ENCODE measurements around the gene SKAP2. TPM values are rescaled to one million over a fixed set of nuclear protein-coding genes. Genes with fewer than 3 reads are reported as not detected.

SKAP2 gene
- total RNA-seq, 1 donor from 2014 or later, result 4.8 TPM

GRCh38 chr7:26630941-26631580 is 233.3 kb downstream of the SKAP2 start:
- H3K27ac Mint-ChIP-seq (ENCODE audit: unreplicated experiment), result no peak overlapping the region
- peaks cover 2% of the 10 kb centered on the region for H3K9me3 Mint-ChIP-seq (ENCODE audit: low read depth)
- no peak for TF ChIP-seq CTCF (IDR thresholded peaks at IDR 0.05)
- peaks cover 16% of the 10 kb centered on the region for H3K27me3 Mint-ChIP-seq (ENCODE audit: low read depth)
- no peak for DNase-seq (ENCODE audit: low spot score)
- no peaks in the 10 kb centered on the region for H3K36me3 Mint-ChIP-seq (ENCODE audit: low read depth)
- H3K4me3 Mint-ChIP-seq (ENCODE audit: unreplicated experiment), result no peak overlapping the region
- H3K4me1 Mint-ChIP-seq (ENCODE audit: low read depth), result no peaks in the 10 kb centered on the region

- Mint-ChIP-seq H3K27me3 (ENCODE audit: low read depth) (peaks cover 16% of the 10 kb centered on the region), H3K27ac (ENCODE audit: unreplicated experiment) (no peak overlapping the region), H3K4me1 (ENCODE audit: low read depth) (no peaks in the 10 kb centered on the region), H3K4me3 (ENCODE audit: unreplicated experiment) (no peak overlapping the region), H3K36me3 (ENCODE audit: low read depth) (no peaks in the 10 kb centered on the region), H3K9me3 (ENCODE audit: low read depth) (peaks cover 2% of the 10 kb centered on the region)
- no peak for TF ChIP-seq CTCF (IDR thresholded peaks at IDR 0.05)
- no peak for DNase-seq (ENCODE audit: low spot score)
Measured at GRCh38 chr7:26630361-26630760, 234.0 kb downstream of the SKAP2 start.

- no peaks in the 10 kb centered on the region for H3K4me1 Mint-ChIP-seq (ENCODE audit: low read depth)
- peaks cover 16% of the 10 kb centered on the region for H3K27me3 Mint-ChIP-seq (ENCODE audit: low read depth)
- H3K27ac Mint-ChIP-seq (ENCODE audit: unreplicated experiment), result no peak overlapping the region
- DNase-seq (ENCODE audit: low spot score), result no peak
- H3K36me3 Mint-ChIP-seq (ENCODE audit: low read depth), result no peaks in the 10 kb centered on the region
- peaks cover 2% of the 10 kb centered on the region for H3K9me3 Mint-ChIP-seq (ENCODE audit: low read depth)
- no peak overlapping the region for H3K4me3 Mint-ChIP-seq (ENCODE audit: unreplicated experiment)
- TF ChIP-seq CTCF (IDR thresholded peaks at IDR 0.05), result no peak
Measured at GRCh38 chr7:26629696-26630095, 234.7 kb downstream of the SKAP2 start.

DNA sequence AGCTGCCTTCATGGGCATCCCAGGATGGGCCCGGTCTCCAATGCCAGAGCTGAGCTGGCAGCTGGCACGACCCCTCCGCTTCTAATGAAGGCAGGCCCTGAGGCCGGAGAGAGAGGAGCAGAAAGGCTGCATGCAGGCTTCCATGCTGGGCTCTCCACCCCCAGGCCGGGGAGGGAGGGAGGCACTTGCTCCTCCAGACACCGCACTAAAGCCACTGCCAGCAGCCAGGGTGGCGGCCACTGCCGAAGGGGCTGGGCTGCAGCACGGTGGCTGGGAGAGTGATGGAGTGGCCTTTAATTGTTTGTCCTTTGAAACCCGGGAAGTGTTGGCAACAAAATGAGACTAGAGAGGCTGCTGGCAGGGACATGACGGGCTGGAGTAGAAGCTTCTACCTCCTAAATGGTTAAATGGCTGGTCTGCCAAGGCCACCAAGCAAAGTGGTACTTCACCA is 236.5 kb downstream of the SKAP2 start:
- peaks cover 13% of the 10 kb centered on the region for H3K27me3 Mint-ChIP-seq (ENCODE audit: low read depth)
- H3K36me3 Mint-ChIP-seq (ENCODE audit: low read depth), result no peaks in the 10 kb centered on the region
- no peak for TF ChIP-seq CTCF (IDR thresholded peaks at IDR 0.05)
- no peaks in the 10 kb centered on the region for H3K4me1 Mint-ChIP-seq (ENCODE audit: low read depth)
- DNase-seq (ENCODE audit: low spot score), result no peak
- H3K27ac Mint-ChIP-seq (ENCODE audit: unreplicated experiment), result no peak overlapping the region
- H3K4me3 Mint-ChIP-seq (ENCODE audit: unreplicated experiment), result no peak overlapping the region
- H3K9me3 Mint-ChIP-seq (ENCODE audit: low read depth), result peaks cover 2% of the 10 kb centered on the region

- Mint-ChIP-seq H3K4me1 (ENCODE audit: low read depth) (no peaks in the 10 kb centered on the region), H3K27me3 (ENCODE audit: low read depth) (peaks cover 13% of the 10 kb centered on the region), H3K9me3 (ENCODE audit: low read depth) (peaks cover 2% of the 10 kb centered on the region), H3K36me3 (ENCODE audit: low read depth) (no peaks in the 10 kb centered on the region), H3K4me3 (ENCODE audit: unreplicated experiment) (no peak overlapping the region), H3K27ac (ENCODE audit: unreplicated experiment) (no peak overlapping the region)
- DNase-seq (ENCODE audit: low spot score), result no peak
- TF ChIP-seq CTCF (IDR thresholded peaks at IDR 0.05), result no peak
Measured at GRCh38 chr7:26627221-26627620, 237.2 kb downstream of the SKAP2 start.

Measured in chondrocyte (in vitro differentiated cells).